Ovary (tissue), 9 donors: Measurements from ENCODE around the gene DLG5. TPM values are rescaled to one million over a fixed set of nuclear protein-coding genes. Genes with fewer than 3 reads are reported as not detected.

Experiments
- DNase-seq, 5 donors: peaks; one replicate each; pipeline ENCODE4 v3.0.0-alpha.2; 2019 to 2020
- H3K27ac ChIP-seq, 2 donors: fragments of 200-600 bp; one replicate each; pipeline versions ENCODE4 v1.5.1 to v1.8.0; 2019 to 2022
- H3K27me3 ChIP-seq: fragments of 200-600 bp; one replicate; pipeline ENCODE4 v1.8.0; 2022
- H3K36me3 ChIP-seq: fragments of 200-600 bp; sonication (generic); one replicate; pipeline ENCODE4 v1.5.1; 2019
- H3K4me1 ChIP-seq: one replicate; pipeline ENCODE4 v1.8.1; 2013; ENCODE audit warnings: mild to moderate bottlenecking, moderate library complexity; ENCODE audit not compliant: insufficient read depth
- H3K4me3 ChIP-seq: fragments of 200-600 bp; sonication (generic); one replicate; pipeline ENCODE4 v1.5.1; 2017
- H3K9me3 ChIP-seq, 2 donors: fragments of 200-600 bp in 1 of 2; sonication (generic) in 1 of 2; one replicate each; pipeline versions ENCODE4 v1.5.1 to v1.8.1; 2013 to 2019; ENCODE audit warnings: mild to moderate bottlenecking in 1 of 2, moderate library complexity in 1 of 2
- CTCF ChIP-seq, 3 donors: fragments of 450-650 bp in 2 of 3; fragments of 200-600 bp in 1 of 3; IDR thresholded peaks; one replicate each; pipeline versions ENCODE4 v1.5.1 to v1.8.0; 2016 to 2022; ENCODE audit warnings: antibody characterized with exemption in 3 of 3, mild to moderate bottlenecking in 1 of 3
- EP300 ChIP-seq: sonication (generic); formaldehyde crosslinking; IDR thresholded peaks from one replicate; pipeline ENCODE4 v1.6.1; 2017; ENCODE audit warnings: antibody characterized with exemption
- POLR2A ChIP-seq: fragments of 450-650 bp; IDR thresholded peaks from one replicate; pipeline ENCODE4 v1.6.1; 2017; ENCODE audit warnings: antibody characterized with exemption, mild to moderate bottlenecking, moderate library complexity
- WGBS, 3 donors: extraction: QIAGEN DNeasy Blood & Tissue Kit in 1 of 3; methylation state at CpG; one replicate each; pipeline versions ENCODE4 v1.1.5 to v1.1.7; 2013 to 2017; 5-methylcytosine and 5-hydroxymethylcytosine counted together
- intact Hi-C, 4 donors: fragments of 100-400 bp; cut with DNase I; formaldehyde crosslinking; loops; one replicate each; pipeline versions ENCODE4 v1.11.0 to v1.15.1; 2022 to 2023
- polyA plus RNA-seq, 2 donors: library from polyadenylated mRNA; stranded (reverse); fragments of 200-250 nt in 1 of 2; fragments of 350-450 nt in 1 of 2; fragmentation: Illumina TruSeq in 1 of 2; extraction: RNeasy Lipid Tissue Mini Kit (QIAGEN cat#74804) in 1 of 2; gene quantifications; one replicate each; pipeline ENCODE4 v1.2.3, GENCODE V29; 2013 to 2014
- total RNA-seq, 7 donors: library from RNA; depleted of rRNA in 2 of 7; stranded (reverse); fragments of >200 nt in 2 of 7; fragmentation: NEBNext Ultra II Directional in 3 of 7; extraction: Animal tissue kit (Norgen Biotek cat#: 25700) in 3 of 7; gene quantifications; one replicate each; pipeline versions ENCODE4 v1.1.0 to v1.2.4, GENCODE V29; 2016 to 2023
- donor health status: DM: no; HTN: no; CAD: no; lungs with moderate emphysema.
- donor health status: DM: no; HTN: no; CAD: no.
- donor health status: Bipolar disorder and iron deficiency.
- donor health status: DM: yes; HTN: yes; CAD: no.
- donor health status: DM: no; HTN: no; CAD: no.
- donor health status: DM: yes; HTN: yes; CAD: no.

The DLG5 gene
- total and polyA plus RNA-seq, 9 donors = 29.1 to 71.9 (median 42.8) TPM

- Histone ChIP-seq H3K27me3 (no peaks in the 10 kb centered on the region), H3K36me3 (no peaks in the 10 kb centered on the region), H3K4me3 (no peak overlapping the region), H3K9me3 (no peaks in the 10 kb centered on the region), H3K27ac (no peak overlapping the region), H3K4me1 (no peaks in the 10 kb centered on the region)
- TF ChIP-seq CTCF (IDR thresholded peaks at IDR 0.05) (no peak), EP300 (no peak), POLR2A (no peak)
- WGBS, 3 donors = 93 to 95% (median 94%) methylated on average over 16 of the region's 16 CpGs
- DNase-seq = no peak
- intact Hi-C loops = no loop called here
Observed at GRCh38 chr10:77796311-77796915, 130.1 kb downstream of the DLG5 start.

GRCh38 chr10:77795426-77796055 lies 131.0 kb downstream of the DLG5 start:
- H3K9me3 ChIP-seq = no peaks in the 10 kb centered on the region
- DNase-seq = no peak
- H3K27me3 ChIP-seq = no peaks in the 10 kb centered on the region
- TF ChIP-seq EP300 (no peak), POLR2A (no peak), CTCF (IDR thresholded peaks at IDR 0.05) (no peak)
- no peaks in the 10 kb centered on the region for H3K36me3 ChIP-seq
- no peak overlapping the region for H3K4me3 ChIP-seq
- H3K4me1 ChIP-seq = no peaks in the 10 kb centered on the region
- 90 to 92% (median 92%) methylated on average over 19 to 20 of the region's 20 CpGs for WGBS, 3 donors
- no peak overlapping the region for H3K27ac ChIP-seq
- intact Hi-C loops = no loop called here

GRCh38 chr10:77794256-77795142 lies 132.1 kb downstream of the DLG5 start:
- Histone ChIP-seq H3K9me3 (no peaks in the 10 kb centered on the region), H3K27ac (no peak overlapping the region), H3K4me3 (no peak overlapping the region), H3K4me1 (no peaks in the 10 kb centered on the region), H3K36me3 (no peaks in the 10 kb centered on the region), H3K27me3 (no peaks in the 10 kb centered on the region)
- TF ChIP-seq CTCF (IDR thresholded peaks at IDR 0.05) (no peak), EP300 (no peak), POLR2A (no peak)
- no peak for DNase-seq
- intact Hi-C loops = no loop called here
- WGBS, 3 donors = 92 to 96% (median 95%) methylated on average over 22 to 23 of the region's 23 CpGs

- H3K36me3 ChIP-seq = no peaks in the 10 kb centered on the region
- intact Hi-C loops = no loop called here
- no peaks in the 10 kb centered on the region for H3K4me1 ChIP-seq
- H3K27ac ChIP-seq = no peak overlapping the region
- H3K9me3 ChIP-seq = no peaks in the 10 kb centered on the region
- WGBS, 3 donors = 84 to 92% (median 85%) methylated on average over 7 of the region's 7 CpGs
- no peak for TF ChIP-seq EP300
- no peak for TF ChIP-seq POLR2A
- TF ChIP-seq CTCF (IDR thresholded peaks at IDR 0.05) = no peak
- no peak overlapping the region for H3K4me3 ChIP-seq
- H3K27me3 ChIP-seq = no peaks in the 10 kb centered on the region
- no peak for DNase-seq
Observed at GRCh38 chr10:77793831-77794230, 132.7 kb downstream of the DLG5 start.
